C4-2B (cell line): Measurements from ENCODE around the gene TXNRD1.

Source experiments
- CTCF ChIP-seq: fragments of 450-650 bp; conservative IDR thresholded peaks from 2 replicates; pipeline ENCODE4 v1.5.1; 2017; ENCODE audit warnings: mild to moderate bottlenecking
- ZFX ChIP-seq: fragments of 450-650 bp; IDR thresholded peaks from 2 replicates; pipeline ENCODE4 v1.6.1; 2017

- TF ChIP-seq CTCF (no peak), ZFX (no peak)
Measured at GRCh38 chr12:104177336-104177662, 38.3 kb upstream of the TXNRD1 start.
